ENCODE results near the gene FSTL5.

DNA sequence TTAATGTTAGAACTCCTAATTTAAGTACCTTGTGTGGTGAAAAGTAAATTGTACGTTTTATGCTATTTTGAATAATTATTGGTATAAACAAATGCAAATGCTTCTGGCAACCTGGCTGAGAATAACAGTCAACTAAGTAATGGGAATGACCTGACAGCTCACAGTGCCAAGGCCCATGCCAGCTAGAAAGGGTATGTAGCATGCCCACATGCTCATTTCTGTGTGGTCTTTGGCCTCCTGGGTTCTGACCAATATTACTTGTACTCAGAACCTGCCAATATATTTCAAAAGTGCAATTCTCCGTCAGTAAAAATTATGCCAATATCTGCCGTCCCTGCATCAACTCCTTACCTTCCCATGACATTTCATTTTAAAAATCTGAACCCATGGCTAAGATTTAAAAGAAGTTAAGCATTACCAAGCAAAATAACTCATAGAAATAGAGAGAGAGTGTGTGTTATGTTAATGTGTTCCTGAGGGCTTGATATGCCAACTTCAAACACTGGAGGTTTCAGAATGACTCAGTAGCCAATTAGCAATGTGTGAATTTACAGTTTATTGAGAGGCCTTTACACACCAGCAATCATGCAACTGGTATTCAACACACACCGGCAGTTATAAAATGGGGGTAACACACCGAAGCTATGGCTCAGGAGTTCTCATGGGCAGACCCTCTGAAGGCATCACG lies 820.8 kb downstream of the FSTL5 start:
- TF ChIP-seq, protein P1, sequence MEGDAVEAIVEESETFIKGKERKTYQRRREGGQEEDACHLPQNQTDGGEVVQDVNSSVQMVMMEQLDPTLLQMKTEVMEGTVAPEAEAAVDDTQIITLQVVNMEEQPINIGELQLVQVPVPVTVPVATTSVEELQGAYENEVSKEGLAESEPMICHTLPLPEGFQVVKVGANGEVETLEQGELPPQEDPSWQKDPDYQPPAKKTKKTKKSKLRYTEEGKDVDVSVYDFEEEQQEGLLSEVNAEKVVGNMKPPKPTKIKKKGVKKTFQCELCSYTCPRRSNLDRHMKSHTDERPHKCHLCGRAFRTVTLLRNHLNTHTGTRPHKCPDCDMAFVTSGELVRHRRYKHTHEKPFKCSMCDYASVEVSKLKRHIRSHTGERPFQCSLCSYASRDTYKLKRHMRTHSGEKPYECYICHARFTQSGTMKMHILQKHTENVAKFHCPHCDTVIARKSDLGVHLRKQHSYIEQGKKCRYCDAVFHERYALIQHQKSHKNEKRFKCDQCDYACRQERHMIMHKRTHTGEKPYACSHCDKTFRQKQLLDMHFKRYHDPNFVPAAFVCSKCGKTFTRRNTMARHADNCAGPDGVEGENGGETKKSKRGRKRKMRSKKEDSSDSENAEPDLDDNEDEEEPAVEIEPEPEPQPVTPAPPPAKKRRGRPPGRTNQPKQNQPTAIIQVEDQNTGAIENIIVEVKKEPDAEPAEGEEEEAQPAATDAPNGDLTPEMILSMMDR (IDR thresholded peaks at IDR 0.05) = no peak
- TF ChIP-seq POLR2A (IDR thresholded peaks at IDR 0.05; ENCODE audit: low read depth) (no peak), POLR2AphosphoS5 (IDR thresholded peaks at IDR 0.05) (no peak), EP300 (IDR thresholded peaks at IDR 0.05) (no peak)
